Measurements from ENCODE around the gene MIF4GD. TPM values are rescaled to one million over a fixed set of nuclear protein-coding genes. Genes with fewer than 3 reads are reported as not detected.

The MIF4GD gene
- total and polyA plus RNA-seq, 2 experiments from 2014 or later: 11.3 to 15.9 TPM

GRCh38 chr17:75231071-75231470, 40.0 kb downstream of the MIF4GD start (continued):
- TF ChIP-seq ZNF462 (CRISPR knock-in tag; IDR thresholded peaks at IDR 0.05) (no peak), ETS1 (IDR thresholded peaks at IDR 0.05) (no peak), ZNF331 (CRISPR knock-in tag; IDR thresholded peaks at IDR 0.05; ENCODE audit: low read depth) (no peak)

GRCh38 chr17:75228847-75229246, 42.2 kb downstream of the MIF4GD start:
- H3K4me1 Mint-ChIP-seq: no peaks in the 10 kb centered on the region
- peaks cover 82% of the 10 kb centered on the region for H3K36me3 Mint-ChIP-seq (ENCODE audit: low read depth)
- Histone ChIP-seq H3K27me3 (ENCODE audit: insufficient read depth) (no peaks in the 10 kb centered on the region), H3K4me2 (no peak overlapping the region), H3K79me2 (replicated peaks; ENCODE audit: insufficient read depth) (no peaks in the 10 kb centered on the region), H2AFZ (no peak overlapping the region), H3K27ac (ENCODE audit: low read depth) (no peak overlapping the region), H3K4me3 (no peak overlapping the region), H3K36me3 (ENCODE audit: insufficient read depth) (peaks cover 35% of the 10 kb centered on the region), H3F3A (replicated peaks; ENCODE audit: low read depth) (peaks cover 13% of the 10 kb centered on the region; the same call in 1 of the 2 replicates), H3K4me1 (ENCODE audit: insufficient read depth) (no peaks in the 10 kb centered on the region), H4K20me1 (replicated peaks; ENCODE audit: insufficient read depth) (peaks cover 3% of the 10 kb centered on the region), H3K9me2 (ENCODE audit: insufficient read depth) (no peaks in the 10 kb centered on the region)
- peaks cover 4% of the 10 kb centered on the region for H3K27me3 Mint-ChIP-seq (ENCODE audit: insufficient read depth, low read depth, poor library complexity)
- no peak overlapping the region for H3K27ac Mint-ChIP-seq
- TF ChIP-seq CTCF (conservative IDR thresholded peaks at IDR 0.05; ENCODE audit: low read depth in 2 of 2) (no peak), CREB1 (CRISPR knock-in tag; IDR thresholded peaks at IDR 0.05; ENCODE audit: low read depth) (no peak), ZNF114 (CRISPR knock-in tag; IDR thresholded peaks at IDR 0.05) (no peak), ZNF331 (CRISPR knock-in tag; IDR thresholded peaks at IDR 0.05; ENCODE audit: low read depth) (no peak)
- ATAC-seq: no peak
- no peak for DNase-seq (ENCODE audit: low spot score)
- H3K9me3 Mint-ChIP-seq: no peaks in the 10 kb centered on the region
- no peak overlapping the region for H3K4me3 Mint-ChIP-seq
